ENCODE data around the gene SULT4A1. TPM values are rescaled to one million over a fixed set of nuclear protein-coding genes. Genes with fewer than 3 reads are reported as not detected.
A peak's percentile ranks its signal among the peaks of the same experiment; 100 is the strongest.
"Not testable (repeated sequence)": the region's sequence is repeated elsewhere in the genome, so short reads cannot be mapped to it uniquely, and the experiment has no call there.

Gene SULT4A1
- total RNA-seq, 1 donor from 2014 or later, result 0.89 TPM

DNA sequence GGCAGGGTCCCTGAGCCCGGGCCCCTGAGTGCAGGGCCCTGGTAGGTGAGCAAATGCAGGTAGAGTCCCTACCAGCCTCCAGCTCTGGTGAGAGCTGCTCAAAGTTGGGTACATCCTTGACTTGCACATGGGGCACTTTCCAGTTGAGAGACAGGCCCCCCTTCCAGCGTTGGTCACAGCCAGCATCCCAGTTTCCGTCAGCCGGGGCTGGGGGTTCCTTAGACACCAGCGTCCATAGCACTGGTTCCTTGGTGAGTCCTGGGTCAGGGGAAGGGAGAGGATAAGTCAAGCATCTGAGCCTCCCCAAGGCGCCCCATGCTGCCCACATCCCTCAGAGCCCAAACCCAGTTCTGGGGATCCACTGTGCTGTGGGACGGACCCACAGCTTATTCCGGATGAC, 23.9 kb upstream of the SULT4A1 start:
- DNase-seq, result no peak

DNA sequence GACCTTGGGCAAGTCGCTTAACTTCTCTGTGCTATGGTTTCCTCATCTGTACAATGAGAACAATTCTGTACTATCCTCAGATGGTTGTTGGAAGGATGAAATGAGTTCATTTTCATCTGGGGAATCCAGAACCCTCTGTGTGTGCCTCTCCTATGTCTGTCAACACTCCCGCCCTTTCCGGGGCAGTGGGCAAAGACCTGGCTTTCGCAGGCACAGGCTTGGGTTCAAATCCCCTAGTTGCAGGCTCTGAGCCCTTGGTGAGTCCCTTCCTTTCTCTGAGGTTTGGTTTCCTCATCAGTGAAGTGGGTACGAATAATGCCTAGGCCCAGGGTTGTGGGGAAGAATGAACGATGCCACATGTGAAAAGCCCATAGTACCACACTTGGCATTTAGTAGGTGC, 23.5 kb upstream of the SULT4A1 start:
- no peak for DNase-seq

DNA sequence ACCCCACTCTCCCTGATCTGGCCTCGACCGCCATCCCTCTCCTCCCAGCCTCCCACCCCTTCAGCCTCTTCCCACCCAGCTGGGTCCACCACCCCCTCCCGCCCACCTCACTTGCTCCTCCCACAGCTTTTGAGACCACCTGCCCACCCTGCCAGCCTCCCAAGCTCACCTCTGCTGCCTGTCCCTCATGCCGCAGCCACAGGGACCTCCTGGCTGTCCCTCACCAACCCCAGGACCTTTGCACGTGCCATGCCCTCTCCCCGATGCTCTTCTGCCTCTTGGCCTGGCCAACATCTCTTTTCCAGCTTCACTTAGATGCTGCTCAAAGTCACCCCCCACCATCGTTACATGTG, 23.0 kb upstream of the SULT4A1 start:
- no peak for DNase-seq

DNA sequence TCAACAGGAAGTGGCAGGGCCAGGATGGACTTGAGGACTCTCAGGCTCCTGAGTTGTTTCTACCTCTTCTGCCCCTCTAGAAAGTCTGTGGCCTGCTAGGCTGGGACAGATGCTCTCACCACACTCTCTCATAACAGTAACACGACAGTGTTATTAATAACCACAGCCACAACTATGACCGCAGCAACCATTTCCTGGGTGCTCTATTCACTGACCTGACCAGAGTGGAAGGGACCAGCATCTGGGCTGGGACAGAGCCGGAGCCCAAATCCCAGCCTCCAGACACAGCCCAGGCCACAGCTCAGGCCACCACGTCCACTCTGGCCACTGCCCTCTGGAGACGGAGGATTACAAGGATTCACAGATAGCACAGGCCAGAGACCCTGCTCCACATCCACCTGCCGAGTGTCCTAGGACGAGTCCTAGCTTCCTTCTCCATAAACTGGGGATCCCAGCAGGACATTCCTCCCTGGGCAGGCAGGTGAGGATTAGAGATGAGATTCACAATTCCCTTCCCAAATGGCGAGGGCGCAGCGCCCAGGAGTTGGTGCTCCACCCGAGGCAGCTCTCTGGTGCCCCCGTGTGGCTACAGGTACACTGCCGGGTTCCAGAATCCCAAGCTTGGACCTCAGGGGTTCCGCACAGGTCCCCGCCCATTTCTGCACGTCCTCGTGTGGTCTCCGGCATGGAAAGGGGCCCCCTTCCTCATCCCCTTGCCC, 22.4 kb upstream of the SULT4A1 start:
- no peak for DNase-seq

DNA sequence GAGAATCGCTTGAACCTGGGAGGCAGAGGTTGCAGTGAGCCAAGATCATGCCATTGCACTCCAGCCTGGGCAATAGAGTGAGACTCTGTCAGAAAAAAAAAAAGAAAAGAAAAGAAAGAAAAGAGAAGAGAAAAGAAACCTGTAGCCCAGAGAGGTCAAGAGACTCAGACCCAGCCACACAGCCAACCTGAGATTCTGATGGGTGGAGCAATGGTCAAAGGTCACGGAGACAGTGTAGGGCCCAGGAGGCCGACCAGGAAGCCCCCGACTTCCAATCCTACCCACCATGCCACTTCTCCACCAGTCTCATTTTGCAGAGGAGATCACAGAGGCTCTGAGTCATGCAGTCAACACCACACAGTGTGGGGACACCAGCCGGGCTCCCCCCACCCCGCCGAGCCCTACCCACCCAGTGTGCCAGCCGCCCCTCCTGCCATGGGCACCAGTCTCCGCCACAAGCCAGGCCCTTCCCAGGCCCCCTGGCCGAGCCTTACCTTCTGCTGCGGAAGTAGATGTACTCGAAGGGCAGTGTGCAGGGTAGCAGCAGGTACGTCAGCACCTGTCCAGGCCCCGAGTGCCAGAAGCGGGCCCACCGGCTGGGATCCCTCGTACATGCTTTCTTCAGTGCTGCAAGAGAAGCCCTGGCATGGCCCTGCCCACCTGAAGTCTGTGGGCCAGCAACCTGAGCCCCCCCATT, 21.6 kb upstream of the SULT4A1 start:
- no peak for DNase-seq

DNA sequence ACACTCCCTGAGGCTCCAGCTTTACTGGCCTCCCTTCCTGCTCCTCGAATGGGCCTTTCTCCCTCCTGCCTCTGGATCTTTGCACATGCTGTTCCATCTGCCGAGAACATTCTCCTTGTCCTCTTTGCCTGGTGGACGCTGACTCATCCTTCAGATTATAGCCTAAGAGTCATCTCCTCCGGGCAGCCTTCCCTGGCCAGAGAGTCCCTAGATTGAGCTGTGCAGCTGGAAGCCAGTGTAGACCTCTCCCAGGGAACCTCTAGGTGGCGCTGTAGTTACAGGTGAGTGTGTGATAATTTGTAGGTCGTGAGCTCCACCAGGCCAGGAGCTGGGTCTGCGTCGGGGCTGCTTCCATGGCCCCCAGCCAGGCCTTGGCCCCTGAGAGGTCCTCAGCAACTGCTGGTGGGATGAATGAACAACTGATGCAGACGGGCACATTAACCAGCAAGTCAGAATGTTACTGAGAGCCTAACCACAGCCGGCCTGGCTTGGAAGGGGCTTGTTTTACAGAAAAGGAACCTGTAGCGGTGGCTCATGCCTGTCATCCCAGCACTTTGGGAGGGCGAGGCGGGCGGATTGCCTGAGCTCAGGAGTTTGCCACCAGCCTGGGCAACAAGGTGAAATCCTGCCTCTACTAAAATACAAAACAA, 20.8 kb upstream of the SULT4A1 start:
- no peak for DNase-seq

DNA sequence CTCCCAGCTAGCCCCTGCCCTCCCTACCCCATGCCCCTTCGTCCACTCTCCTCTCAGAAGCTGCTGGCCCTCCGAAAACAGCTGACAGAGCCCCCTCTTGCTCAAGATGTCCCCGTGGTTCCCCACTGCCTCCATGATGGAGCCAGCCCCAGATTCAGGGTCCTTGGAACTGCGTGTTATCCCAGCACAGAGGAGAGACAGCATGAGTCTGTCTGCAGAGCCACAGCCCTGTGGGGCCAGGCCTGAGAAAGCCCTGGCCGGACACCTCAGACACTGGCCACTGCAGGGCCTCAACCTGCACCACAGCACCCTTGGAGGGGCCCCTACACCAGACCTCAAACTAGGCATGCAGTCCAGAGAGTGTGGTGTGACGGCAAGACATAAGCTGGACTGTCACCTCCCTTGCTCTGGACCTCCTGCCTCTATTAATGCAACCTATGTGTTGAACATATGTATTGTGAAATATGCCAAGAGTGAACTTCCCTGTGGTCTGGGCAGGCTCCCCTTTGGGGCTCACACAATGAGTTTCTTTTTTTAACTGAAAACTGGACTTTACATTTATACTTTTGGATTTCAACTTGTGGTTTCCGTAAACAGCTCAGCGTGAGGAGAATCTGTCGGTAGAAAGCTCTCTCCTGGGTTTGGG, 19.9 kb upstream of the SULT4A1 start:
- DNase-seq, result no peak

DNA sequence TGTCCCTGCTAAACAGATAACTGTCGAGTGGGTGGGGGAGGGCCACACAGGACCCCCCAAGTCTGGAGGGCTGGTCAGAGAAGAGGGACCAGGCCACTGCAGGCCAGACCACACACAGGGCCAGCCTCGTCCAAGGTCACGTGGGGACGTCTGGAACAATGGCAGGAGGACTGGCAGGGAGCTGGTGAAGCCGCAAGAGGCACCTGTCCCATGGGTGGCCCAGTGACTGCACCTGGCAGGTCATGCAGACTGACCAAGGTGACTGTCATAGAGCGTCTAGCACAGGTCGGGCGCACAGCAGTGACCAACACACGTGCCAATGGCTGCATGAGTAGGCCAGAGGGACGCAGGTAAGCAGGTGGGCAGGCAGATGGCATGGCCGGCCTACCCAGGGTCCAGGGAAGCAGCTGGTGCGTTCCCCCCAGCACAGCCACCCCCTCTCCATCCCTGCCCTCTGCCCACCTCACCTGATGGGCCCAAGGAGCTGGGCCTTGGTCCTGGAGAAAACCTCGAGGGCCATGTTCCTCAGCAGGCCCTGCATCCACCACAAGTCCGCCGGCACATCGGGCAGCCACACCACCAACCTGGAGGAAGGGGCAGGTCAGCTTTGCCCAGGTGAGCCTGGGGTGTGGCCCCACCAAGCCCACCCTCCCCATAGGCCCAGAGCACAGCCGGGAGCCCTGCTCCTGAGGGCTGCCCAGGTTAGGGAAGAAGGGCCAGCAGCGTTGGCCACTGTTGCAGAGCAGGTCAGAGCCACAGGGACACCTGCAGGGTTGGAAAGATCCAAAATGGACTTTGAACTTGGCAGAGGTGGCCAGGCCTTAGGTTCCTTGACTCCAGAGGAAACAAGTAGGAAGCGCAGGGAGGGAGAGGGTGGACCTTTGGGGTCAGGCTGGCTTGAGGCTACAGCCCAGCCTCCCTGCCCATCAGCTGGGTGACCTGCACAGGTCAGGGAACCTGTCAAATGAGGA, 19.1 kb upstream of the SULT4A1 start:
- no peak for DNase-seq

DNA sequence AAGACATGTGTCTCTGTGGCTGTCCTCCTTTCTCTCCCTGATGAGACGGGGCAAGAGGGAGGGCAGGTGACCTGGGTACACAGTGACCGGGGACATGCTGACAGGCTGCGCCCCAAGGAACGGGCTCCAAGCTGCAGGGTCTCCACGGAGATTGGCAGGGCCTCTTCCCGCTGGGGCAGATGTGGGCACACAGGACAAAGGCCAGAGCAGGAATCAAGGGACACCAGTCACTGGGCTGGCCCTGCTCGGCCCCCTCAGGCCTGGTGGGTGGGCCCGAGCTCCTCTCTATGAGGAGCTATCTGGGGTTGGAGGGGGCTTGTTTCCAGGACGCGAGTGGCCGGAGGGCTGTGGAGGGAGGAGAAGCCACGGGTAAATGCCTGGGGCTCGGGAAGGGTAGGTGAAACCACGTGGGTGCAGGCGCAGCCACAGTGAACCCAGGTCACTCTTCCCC, 18.3 kb upstream of the SULT4A1 start:
- DNase-seq, result no peak

DNA sequence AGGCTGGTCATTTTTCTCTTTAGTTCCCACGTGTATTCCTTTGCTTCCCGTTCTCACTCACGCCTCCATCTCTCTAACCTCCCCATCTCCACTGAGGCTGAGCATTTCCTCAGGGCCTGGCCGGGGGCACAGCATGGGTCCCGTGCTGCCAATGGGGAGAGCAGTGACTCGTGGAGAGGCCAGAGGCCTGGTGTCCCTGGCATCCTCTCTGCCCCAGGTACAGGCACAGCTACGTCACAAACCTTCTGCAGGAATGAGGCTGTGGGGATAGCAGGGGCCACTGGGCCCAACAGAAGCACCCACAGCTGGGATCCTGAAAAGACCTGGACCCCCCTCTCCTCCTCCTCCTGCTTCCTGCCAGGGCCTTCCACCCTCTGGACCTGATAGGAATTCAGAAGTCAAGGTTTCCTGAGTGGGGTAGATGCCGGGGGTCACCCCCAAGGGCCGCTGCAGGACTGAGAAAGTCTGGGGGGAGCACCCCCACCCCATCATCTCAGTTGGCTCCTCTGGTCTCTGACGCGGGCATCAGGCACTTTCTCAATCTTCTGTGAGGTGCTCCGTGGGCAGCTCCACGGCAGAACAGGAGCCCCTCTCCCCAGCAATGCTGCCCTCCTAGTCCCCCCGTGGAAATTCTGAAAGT, 17.7 kb upstream of the SULT4A1 start:
- DNase-seq, result no peak

DNA sequence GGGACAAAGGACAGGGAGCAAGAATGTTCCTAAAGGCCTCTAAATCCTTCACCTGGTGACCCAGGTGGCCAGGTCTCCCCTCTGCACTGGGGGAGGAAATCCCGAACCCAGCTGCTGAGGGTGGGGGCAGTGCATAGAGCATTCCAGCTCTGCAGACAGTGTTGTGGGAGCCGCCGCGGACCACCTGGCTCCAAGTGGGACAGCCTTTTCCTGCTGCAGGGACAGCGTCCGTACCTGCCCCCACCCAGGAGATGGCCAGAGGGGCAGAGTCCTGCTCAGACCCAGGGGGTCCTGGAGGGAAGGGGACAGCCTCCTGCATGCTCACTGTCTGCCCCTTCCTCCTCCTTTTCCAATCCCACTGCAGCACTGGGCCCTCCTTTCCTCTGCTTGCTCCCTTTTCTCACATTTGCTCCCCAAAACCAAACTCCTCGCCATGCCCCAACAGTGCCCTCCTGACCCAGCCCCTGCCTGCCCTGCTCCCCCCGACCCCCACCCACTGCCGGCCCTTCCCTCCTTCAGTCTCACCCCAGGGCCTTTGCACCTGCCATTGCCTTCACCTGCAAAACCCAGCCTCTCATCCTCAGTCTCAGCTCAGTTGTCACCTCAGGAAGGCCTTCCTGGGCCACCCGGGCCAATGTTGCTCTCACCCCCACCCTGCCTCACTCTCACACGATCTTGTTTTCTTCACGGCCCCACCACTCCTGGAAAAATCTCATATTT, 16.7 kb upstream of the SULT4A1 start:
- no peak for DNase-seq

DNA sequence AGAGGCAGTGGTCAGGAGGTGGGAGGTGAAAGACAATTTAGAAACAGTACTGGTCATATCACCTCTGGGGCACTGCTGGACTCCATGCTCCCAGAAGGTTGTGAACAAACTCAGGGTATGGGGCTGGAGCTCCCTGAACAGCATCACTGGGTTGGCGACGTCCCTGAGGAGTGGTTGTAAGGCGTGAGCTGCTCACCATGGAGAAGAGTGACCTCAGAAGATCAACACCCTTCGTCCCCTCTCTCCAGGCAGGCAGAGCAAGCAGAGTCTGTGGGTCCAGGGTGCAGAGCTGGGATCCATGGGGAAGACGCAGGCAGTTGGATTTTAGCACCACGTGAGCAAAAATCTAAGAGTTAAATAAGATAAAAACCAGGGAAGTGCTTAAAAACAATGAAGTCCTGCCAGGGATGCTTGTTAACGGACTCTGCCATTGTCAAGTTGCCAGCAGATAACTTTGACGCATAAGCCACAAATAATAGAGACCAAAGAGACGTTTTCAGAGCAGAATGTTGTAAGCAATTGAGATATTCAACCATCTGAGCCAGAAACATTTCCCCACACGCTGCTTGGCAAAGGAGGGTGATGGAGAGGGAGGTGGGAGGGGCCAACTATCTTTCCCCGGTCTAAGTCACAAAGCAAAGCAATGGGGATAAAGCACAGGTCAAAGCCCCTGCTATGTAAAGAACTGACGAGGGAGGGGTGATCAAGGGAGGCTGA, 15.9 kb upstream of the SULT4A1 start:
- DNase-seq, result no peak

DNA sequence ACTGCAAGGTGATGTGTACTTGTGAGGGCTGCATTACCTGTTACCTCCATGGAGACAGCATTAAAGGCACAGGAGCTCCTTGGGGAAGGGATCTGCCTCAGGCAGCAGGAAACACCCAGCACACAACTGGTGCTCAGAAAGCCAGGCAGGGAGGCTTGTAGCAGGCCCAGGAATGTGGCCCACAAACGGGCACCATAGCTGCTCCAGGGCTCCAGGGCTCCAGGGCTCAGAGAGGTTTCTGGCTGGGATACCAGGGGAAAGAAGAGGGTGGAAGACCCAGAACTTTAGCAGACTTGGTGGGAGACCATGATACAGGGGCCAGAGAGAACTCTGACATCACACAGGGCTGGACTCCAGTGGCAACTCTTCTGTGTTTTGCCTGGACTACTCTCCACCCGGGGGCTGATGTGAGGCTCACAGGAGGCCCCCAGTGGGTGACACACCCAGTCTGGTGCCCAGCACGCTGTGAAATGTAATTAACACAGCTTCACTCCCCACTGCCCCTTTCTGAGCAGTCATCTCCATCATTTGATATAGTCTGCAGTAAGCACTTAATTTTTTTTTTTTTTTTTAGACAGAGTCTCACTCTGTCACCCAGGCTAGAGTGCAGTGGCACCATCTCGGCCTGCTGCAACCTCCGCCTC, 14.7 kb upstream of the SULT4A1 start:
- DNase-seq, result no peak

DNA sequence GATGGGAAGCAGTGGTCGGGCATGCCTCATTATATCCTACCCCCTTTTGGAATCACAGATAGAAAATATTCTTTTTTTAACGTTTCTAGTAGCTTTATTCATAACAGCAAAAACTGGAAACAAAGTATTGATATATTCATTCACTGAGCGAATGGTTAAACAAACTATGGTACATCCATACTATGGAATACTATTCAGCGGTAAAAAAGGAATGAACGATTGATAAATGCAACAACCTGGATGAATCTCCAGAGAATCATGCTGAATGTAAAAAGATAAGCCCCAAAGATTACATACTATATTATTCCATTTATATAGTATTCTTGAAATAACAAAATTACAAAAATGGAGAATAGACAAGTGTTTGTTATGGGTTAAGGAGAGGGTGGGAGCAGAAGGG, 7.5 kb upstream of the SULT4A1 start:
- no peak for DNase-seq

DNA sequence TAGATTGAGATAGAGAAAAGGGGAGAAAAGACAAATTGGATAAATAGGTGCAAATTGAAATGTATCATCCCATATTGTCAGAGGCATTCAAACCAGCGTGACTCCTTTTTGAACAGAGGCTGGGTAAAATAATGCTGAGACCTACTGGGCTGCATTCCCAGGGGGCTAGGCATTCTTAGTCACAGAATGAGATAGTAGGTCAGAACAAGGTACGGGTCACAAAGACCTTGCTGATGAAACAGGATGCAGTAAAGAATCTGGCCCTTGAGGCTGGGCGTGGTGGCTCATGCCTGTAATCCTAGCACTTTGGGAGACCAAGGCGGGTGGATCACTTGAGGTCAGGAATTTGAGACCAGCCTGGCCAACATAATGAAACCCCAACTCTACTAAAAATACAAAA, 6.7 kb upstream of the SULT4A1 start:
- DNase-seq, result not testable (repeated sequence)

DNA sequence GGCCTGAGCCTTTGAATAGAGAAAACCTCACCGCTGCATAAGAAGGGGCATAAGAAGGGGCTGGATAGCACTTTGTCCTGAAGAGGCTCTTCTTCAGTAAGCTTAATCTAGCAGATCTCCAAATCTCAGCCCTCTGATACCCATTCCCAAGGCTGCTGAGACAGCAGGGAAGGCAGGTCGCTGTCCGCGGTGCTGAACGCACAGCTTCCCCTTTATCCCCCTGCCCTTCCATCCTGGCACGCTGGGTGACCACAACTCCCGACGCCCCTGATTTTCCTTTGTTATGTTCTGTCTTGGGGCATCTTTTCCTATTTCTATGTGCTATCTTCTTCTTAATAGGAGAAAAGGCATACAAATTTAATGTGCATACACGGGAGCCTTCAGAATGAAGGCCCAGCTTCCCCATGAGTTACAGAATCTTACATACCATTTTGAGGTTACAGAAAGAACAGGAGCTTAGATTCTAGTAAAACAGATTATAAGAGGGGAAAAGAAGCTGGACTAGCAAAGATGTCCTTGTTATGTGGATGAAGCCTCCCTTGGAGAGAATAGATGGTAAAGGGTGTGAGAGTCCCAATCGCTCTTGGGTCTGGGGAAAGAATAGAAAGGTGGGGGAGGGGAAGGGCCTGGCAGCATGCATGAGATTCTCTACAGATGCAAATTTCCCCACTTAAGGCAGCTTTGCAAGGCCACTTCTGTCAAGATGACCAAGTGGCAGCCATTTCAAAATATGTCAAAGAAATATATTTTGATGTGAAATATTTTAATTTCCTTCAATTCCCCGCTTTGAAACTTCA, 5.7 kb upstream of the SULT4A1 start:
- DNase-seq, result peak; percentile 29

DNA sequence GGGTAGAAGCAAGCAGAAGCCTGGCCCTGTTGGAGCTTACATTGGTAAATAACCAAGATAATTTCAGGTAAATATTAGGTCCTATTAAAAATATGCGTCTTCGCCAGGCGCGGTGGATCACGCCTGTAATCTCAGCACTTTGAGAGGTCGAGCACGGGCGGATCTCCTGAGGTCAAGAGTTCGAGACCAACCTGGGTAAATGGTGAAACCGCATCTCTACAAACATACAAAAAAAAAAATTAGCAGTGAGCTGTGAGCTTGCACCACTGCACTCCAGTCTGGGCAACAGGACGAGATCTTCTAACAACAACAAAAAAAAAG, 529 bp upstream of the SULT4A1 start:
- no peak for DNase-seq

DNA sequence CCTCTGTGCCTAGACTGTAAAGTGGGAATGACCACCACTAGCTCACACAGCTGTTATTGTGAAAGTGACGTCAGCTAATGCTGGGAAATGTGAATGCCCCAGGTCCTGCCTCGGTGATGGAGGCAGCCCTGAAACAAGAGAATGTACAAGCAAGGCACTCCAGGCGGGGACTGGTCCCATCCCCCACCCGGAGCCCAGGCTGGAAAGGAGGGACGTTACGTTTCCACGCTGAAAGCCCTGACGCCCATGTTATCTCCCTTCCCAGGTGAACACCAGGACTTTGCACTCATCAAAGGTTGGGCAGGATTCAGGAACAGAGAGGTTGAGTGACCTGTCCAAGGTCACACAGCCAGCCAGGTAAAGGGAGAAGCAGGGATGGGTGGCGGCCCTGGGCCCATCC, 784 bp downstream of the SULT4A1 start:
- DNase-seq, result no peak

DNA sequence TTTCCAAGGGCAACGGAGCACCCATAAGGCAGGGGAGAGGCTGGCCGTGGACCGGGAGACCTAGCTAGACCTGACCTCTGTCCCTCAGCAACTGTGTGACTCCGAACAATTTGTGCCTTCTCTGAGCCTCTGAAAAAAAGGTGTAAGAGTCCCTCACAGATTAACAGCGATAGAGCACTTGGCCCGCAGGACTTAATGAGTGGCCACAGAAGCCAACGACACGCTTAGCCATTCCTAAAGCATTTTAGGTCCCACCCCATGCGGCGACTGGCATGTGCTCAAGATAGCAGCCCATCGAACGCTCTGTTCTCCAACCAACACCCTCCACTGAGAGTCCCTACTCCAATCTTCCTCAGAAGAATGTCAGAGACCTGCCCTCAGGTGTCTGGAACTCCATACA, 1.5 kb downstream of the SULT4A1 start:
- DNase-seq, result no peak

Data from skin of body (tissue), 2 donors.